RPMI7951 (cell line): ENCODE data around the gene RAB37. TPM values are rescaled to one million over a fixed set of nuclear protein-coding genes. Genes with fewer than 3 reads are reported as not detected.
A peak's percentile ranks its signal among the peaks of the same experiment; 100 is the strongest.

Experiments
- DNase-seq: peaks from one replicate; pipeline ENCODE4 v3.0.0-alpha.2; 2012; ENCODE audit warnings: low read depth
- total RNA-seq: library from RNA; depleted of rRNA; stranded (reverse); fragments of >200 nt; shearing (Covaris generic); gene quantifications from 2 replicates; pipeline ENCODE4 v1.2.3, GENCODE V29; 2014

RAB37 gene
- total RNA-seq, 1 experiment from 2014 or later, result not detected

GRCh38 chr17:74760404-74761105, 23.5 kb downstream of the RAB37 start:
- no peak for DNase-seq

GRCh38 chr17:74761419-74761818, 24.4 kb downstream of the RAB37 start:
- DNase-seq, result no peak

GRCh38 chr17:74761931-74762330, 24.9 kb downstream of the RAB37 start:
- DNase-seq, result no peak

- DNase-seq, result no peak
Measured at GRCh38 chr17:74763565-74764387, 26.7 kb downstream of the RAB37 start.

- no peak for DNase-seq
Measured at GRCh38 chr17:74764751-74765286, 27.8 kb downstream of the RAB37 start.

GRCh38 chr17:74766413-74766812, 29.4 kb downstream of the RAB37 start:
- DNase-seq, result no peak

- no peak for DNase-seq
Measured at GRCh38 chr17:74767111-74767516, 30.1 kb downstream of the RAB37 start.

GRCh38 chr17:74768069-74768762, 31.2 kb downstream of the RAB37 start:
- DNase-seq, result peak; percentile 52

GRCh38 chr17:74768763-74769114, 31.7 kb downstream of the RAB37 start:
- no peak for DNase-seq

GRCh38 chr17:74769266-74769855, 32.3 kb downstream of the RAB37 start:
- no peak for DNase-seq

- no peak for DNase-seq
Measured at GRCh38 chr17:74769856-74770497, 32.9 kb downstream of the RAB37 start.

- DNase-seq, result no peak
Measured at GRCh38 chr17:74770498-74771318, 33.7 kb downstream of the RAB37 start.

- DNase-seq, result no peak
Measured at GRCh38 chr17:74771319-74771914, 34.4 kb downstream of the RAB37 start.

- no peak for DNase-seq
Measured at GRCh38 chr17:74772053-74772452, 35.0 kb downstream of the RAB37 start.

- DNase-seq, result no peak
Measured at GRCh38 chr17:74773414-74773813, 36.4 kb downstream of the RAB37 start.

GRCh38 chr17:74773871-74774286, 36.8 kb downstream of the RAB37 start:
- DNase-seq, result peak; percentile 41

- DNase-seq, result no peak
Measured at GRCh38 chr17:74775409-74776043, 38.5 kb downstream of the RAB37 start.

GRCh38 chr17:74776044-74776962, 39.2 kb downstream of the RAB37 start, which contains the start of gene NAT9:
Gene NAT9 (minus strand): TSS chr17:74776345. CDS start chr17:74775698, 647 bp downstream.
- DNase-seq, result peak; percentile 89
